ENCODE results near the gene GRIA3.

The GRIA3 gene

DNA sequence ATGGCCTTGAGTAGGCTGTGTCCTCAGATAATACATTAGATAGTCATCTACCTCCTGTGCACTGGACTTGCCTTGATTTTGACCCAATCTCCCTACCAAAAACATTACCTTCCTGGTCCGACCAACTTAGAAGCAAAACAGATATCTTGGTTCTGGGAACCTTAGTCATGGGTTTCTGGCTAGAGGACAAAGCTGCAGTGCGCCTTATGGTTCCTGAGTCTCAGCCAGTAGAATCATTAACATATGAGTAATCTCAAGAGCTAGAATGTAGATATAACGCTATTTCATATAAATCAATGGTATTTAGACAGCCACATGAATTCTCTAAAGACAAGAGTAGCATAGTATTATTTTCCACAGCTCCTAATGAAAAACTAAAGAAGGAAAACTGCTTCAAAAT is 83.1 kb downstream of the GRIA3 start:
- Histone ChIP-seq H3K9ac (ENCODE audit: low read depth, low read length) (no peak overlapping the region), H3K79me2 (ENCODE audit: insufficient read depth, low read length) (no peaks in the 10 kb centered on the region), H3K27me3 (ENCODE audit: insufficient read depth, low read length, poor library complexity) (no peaks in the 10 kb centered on the region), H3K4me3 (ENCODE audit: low read depth in 1 of 2, low read length in 2 of 2) (no peak overlapping the region), H3K27ac (ENCODE audit: low read length) (no peak overlapping the region), H4K20me1 (ENCODE audit: insufficient read depth, low read length) (no peaks in the 10 kb centered on the region), H3K36me3 (ENCODE audit: insufficient read depth, low read length) (no peaks in the 10 kb centered on the region), H2AFZ (ENCODE audit: low read depth, low read length) (no peak overlapping the region), H3K9me3 (ENCODE audit: insufficient read depth, low read length, severe bottlenecking) (no peaks in the 10 kb centered on the region), H3K4me1 (ENCODE audit: insufficient read depth, low read length) (no peaks in the 10 kb centered on the region), H3K4me2 (ENCODE audit: insufficient read depth, low read length) (no peak overlapping the region)
- ATAC-seq (ENCODE audit: insufficient read depth, low read depth) (no peak), DNase-seq (no peak)
- no peak for TF ChIP-seq EZH2 (IDR thresholded peaks at IDR 0.05; ENCODE audit: borderline replicate concordance, low read depth, low read length, severe bottlenecking)
- TF ChIP-seq, protein P1, sequence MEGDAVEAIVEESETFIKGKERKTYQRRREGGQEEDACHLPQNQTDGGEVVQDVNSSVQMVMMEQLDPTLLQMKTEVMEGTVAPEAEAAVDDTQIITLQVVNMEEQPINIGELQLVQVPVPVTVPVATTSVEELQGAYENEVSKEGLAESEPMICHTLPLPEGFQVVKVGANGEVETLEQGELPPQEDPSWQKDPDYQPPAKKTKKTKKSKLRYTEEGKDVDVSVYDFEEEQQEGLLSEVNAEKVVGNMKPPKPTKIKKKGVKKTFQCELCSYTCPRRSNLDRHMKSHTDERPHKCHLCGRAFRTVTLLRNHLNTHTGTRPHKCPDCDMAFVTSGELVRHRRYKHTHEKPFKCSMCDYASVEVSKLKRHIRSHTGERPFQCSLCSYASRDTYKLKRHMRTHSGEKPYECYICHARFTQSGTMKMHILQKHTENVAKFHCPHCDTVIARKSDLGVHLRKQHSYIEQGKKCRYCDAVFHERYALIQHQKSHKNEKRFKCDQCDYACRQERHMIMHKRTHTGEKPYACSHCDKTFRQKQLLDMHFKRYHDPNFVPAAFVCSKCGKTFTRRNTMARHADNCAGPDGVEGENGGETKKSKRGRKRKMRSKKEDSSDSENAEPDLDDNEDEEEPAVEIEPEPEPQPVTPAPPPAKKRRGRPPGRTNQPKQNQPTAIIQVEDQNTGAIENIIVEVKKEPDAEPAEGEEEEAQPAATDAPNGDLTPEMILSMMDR (IDR thresholded peaks at IDR 0.05; ENCODE audit: borderline replicate concordance, extremely low read depth, low read length, poor library complexity, severe bottlenecking) = no peak

DNA sequence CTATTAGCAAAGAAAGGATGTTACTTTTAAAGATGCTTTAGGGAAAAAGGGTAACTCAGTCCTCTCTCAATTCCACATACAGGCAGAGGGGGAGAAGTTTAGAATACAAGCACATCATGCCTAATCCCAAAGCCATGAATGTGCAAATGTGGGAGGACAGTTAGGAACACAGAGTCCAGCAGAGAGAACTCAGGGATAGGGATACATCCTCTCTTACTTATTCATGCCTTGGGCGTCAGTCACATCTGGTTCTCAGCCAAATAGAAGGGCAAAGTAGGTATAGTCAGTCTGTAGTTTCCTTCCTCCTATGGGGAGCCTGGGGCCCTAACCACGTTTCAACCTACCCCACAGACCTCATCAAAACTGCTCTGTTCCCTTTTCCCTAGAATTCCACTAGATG is 87.8 kb downstream of the GRIA3 start:
- H3K27me3 ChIP-seq (ENCODE audit: insufficient read depth, low read length, poor library complexity) = no peaks in the 10 kb centered on the region
- no peaks in the 10 kb centered on the region for H3K4me1 ChIP-seq (ENCODE audit: insufficient read depth, low read length)
- H3K9ac ChIP-seq (ENCODE audit: low read depth, low read length) = no peak overlapping the region
- no peak for ATAC-seq (ENCODE audit: insufficient read depth, low read depth)
- H3K4me2 ChIP-seq (ENCODE audit: insufficient read depth, low read length) = no peak overlapping the region
- H3K4me3 ChIP-seq (ENCODE audit: low read depth in 1 of 2, low read length in 2 of 2) = no peak overlapping the region
- H3K36me3 ChIP-seq (ENCODE audit: insufficient read depth, low read length) = no peaks in the 10 kb centered on the region
- no peak for DNase-seq
- H3K9me3 ChIP-seq (ENCODE audit: insufficient read depth, low read length, severe bottlenecking) = no peaks in the 10 kb centered on the region
- no peak overlapping the region for H3K27ac ChIP-seq (ENCODE audit: low read length)
- TF ChIP-seq, protein P1 (IDR thresholded peaks at IDR 0.05; ENCODE audit: borderline replicate concordance, extremely low read depth, low read length, poor library complexity, severe bottlenecking) = no peak
- TF ChIP-seq EZH2 (IDR thresholded peaks at IDR 0.05; ENCODE audit: borderline replicate concordance, low read depth, low read length, severe bottlenecking) = no peak
- no peaks in the 10 kb centered on the region for H3K79me2 ChIP-seq (ENCODE audit: insufficient read depth, low read length)
- H4K20me1 ChIP-seq (ENCODE audit: insufficient read depth, low read length) = no peaks in the 10 kb centered on the region
- no peak overlapping the region for H2AFZ ChIP-seq (ENCODE audit: low read depth, low read length)

DNA sequence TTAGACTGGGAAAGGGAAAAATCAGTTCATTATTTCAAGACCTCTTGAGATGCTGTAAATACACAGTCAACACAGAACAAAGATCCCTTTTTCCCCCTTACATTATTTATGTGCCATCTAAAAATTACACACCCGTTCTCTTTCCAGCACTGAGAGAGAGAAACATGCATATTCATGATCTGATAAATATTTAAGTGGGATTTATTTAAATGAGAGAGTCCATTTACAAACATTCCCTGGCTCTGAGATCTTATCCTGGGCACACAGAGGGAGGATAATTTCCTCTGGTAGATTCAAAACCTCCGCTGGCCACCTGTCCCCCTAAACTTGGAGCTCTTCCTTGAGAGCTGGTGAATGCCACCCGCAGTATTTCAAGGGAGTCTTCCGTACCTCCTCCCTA is 88.6 kb downstream of the GRIA3 start:
- ATAC-seq (ENCODE audit: insufficient read depth, low read depth) (no peak), DNase-seq (no peak)
- no peaks in the 10 kb centered on the region for H3K27me3 ChIP-seq (ENCODE audit: insufficient read depth, low read length, poor library complexity)
- TF ChIP-seq, protein P1 (IDR thresholded peaks at IDR 0.05; ENCODE audit: borderline replicate concordance, extremely low read depth, low read length, poor library complexity, severe bottlenecking) = no peak
- no peak for TF ChIP-seq EZH2 (IDR thresholded peaks at IDR 0.05; ENCODE audit: borderline replicate concordance, low read depth, low read length, severe bottlenecking)
- no peaks in the 10 kb centered on the region for H3K9me3 ChIP-seq (ENCODE audit: insufficient read depth, low read length, severe bottlenecking)
- H3K27ac ChIP-seq (ENCODE audit: low read length) = no peak overlapping the region
- H3K4me2 ChIP-seq (ENCODE audit: insufficient read depth, low read length) = no peak overlapping the region
- H3K79me2 ChIP-seq (ENCODE audit: insufficient read depth, low read length) = no peaks in the 10 kb centered on the region
- H2AFZ ChIP-seq (ENCODE audit: low read depth, low read length) = no peak overlapping the region
- H3K9ac ChIP-seq (ENCODE audit: low read depth, low read length) = no peak overlapping the region
- no peaks in the 10 kb centered on the region for H3K36me3 ChIP-seq (ENCODE audit: insufficient read depth, low read length)
- H3K4me3 ChIP-seq (ENCODE audit: low read depth in 1 of 2, low read length in 2 of 2) = no peak overlapping the region
- H4K20me1 ChIP-seq (ENCODE audit: insufficient read depth, low read length) = no peaks in the 10 kb centered on the region
- no peaks in the 10 kb centered on the region for H3K4me1 ChIP-seq (ENCODE audit: insufficient read depth, low read length)

DNA sequence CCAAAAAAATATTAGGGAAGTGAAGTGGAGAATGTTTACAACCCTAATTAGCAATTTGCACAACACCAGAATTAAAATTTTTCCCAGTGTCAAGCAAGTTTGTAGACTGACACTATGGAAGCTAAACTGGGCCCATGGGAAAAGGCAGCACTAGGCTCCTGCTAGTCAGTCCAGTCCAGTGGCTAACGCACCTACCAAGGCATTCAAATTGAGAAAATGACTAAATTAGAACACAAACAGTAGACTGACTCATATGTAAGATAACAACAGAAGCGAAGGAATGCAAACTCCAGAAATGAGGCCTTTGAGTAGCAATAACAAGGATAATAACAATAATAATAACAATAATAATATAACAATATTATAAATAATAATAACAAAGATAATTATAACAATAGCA is 90.7 kb downstream of the GRIA3 start:
- no peaks in the 10 kb centered on the region for H4K20me1 ChIP-seq (ENCODE audit: insufficient read depth, low read length)
- H3K79me2 ChIP-seq (ENCODE audit: insufficient read depth, low read length) = no peaks in the 10 kb centered on the region
- no peaks in the 10 kb centered on the region for H3K36me3 ChIP-seq (ENCODE audit: insufficient read depth, low read length)
- no peak overlapping the region for H3K4me2 ChIP-seq (ENCODE audit: insufficient read depth, low read length)
- H3K27me3 ChIP-seq (ENCODE audit: insufficient read depth, low read length, poor library complexity) = no peaks in the 10 kb centered on the region
- ATAC-seq (ENCODE audit: insufficient read depth, low read depth) (no peak), DNase-seq (no peak)
- TF ChIP-seq EZH2 (IDR thresholded peaks at IDR 0.05; ENCODE audit: borderline replicate concordance, low read depth, low read length, severe bottlenecking) = no peak
- TF ChIP-seq, protein P1 (IDR thresholded peaks at IDR 0.05; ENCODE audit: borderline replicate concordance, extremely low read depth, low read length, poor library complexity, severe bottlenecking) = no peak
- no peaks in the 10 kb centered on the region for H3K9me3 ChIP-seq (ENCODE audit: insufficient read depth, low read length, severe bottlenecking)
- no peak overlapping the region for H3K27ac ChIP-seq (ENCODE audit: low read length)
- no peak overlapping the region for H3K9ac ChIP-seq (ENCODE audit: low read depth, low read length)
- no peak overlapping the region for H2AFZ ChIP-seq (ENCODE audit: low read depth, low read length)
- H3K4me3 ChIP-seq (ENCODE audit: low read depth in 1 of 2, low read length in 2 of 2) = no peak overlapping the region
- no peaks in the 10 kb centered on the region for H3K4me1 ChIP-seq (ENCODE audit: insufficient read depth, low read length)

Measured in DND-41 (cell line).